Measurements from ENCODE around the gene CACNG4. TPM values are rescaled to one million over a fixed set of nuclear protein-coding genes. Genes with fewer than 3 reads are reported as not detected.

Gene CACNG4
- total and polyA plus RNA-seq, 2 experiments from 2014 or later = 1.6 to 4.1 TPM

DNA sequence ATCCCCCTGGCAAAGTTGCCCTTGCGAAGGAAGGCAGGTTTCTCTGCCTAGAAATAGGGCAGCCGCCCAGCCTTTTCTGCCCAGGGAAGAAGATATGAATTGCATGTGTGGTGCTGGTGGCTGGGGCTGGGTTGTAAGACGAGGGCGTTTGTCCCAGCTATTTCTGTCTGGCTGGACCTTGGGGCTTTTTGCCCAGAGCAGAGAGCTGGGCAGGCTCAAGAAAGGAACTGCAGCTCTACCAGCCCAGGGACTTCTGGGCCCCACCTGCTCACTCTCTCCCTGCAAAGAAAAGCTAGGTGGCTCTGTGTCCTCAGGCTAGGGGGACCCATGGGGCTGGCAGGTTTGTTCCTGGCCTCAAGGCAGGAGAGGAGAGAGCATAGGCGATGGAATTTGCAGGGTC lies 80.4 kb downstream of the CACNG4 start:
- H2AFZ ChIP-seq = no peak overlapping the region
- H3K4me1 ChIP-seq (ENCODE audit: insufficient read depth) = no peaks in the 10 kb centered on the region
- no peaks in the 10 kb centered on the region for H3F3A ChIP-seq (replicated peaks; ENCODE audit: low read depth)
- H3K27me3 ChIP-seq (ENCODE audit: insufficient read depth) = no peaks in the 10 kb centered on the region
- Mint-ChIP-seq H3K4me3 (no peak overlapping the region), H3K36me3 (ENCODE audit: low read depth) (peaks cover 13% of the 10 kb centered on the region; the same call in 2 of the 3 replicates), H3K27ac (no peak overlapping the region), H3K27me3 (ENCODE audit: insufficient read depth, low read depth, poor library complexity) (peaks cover 4% of the 10 kb centered on the region), H3K4me1 (no peaks in the 10 kb centered on the region), H3K9me3 (peaks cover 28% of the 10 kb centered on the region)
- no peak overlapping the region for H3K4me2 ChIP-seq
- no peak overlapping the region for H3K27ac ChIP-seq (ENCODE audit: low read depth)
- no peak for DNase-seq (ENCODE audit: low spot score)
- no peaks in the 10 kb centered on the region for H4K20me1 ChIP-seq (replicated peaks; ENCODE audit: insufficient read depth)
- no peak overlapping the region for H3K4me3 ChIP-seq
- H3K9me2 ChIP-seq (ENCODE audit: insufficient read depth) = no peaks in the 10 kb centered on the region
- H3K36me3 ChIP-seq (ENCODE audit: insufficient read depth) = 0 out of 2 replicates have a peak, but pooled peaks cover 4% of the 10 kb centered on the region
- H3K79me2 ChIP-seq (replicated peaks; ENCODE audit: insufficient read depth) = no peaks in the 10 kb centered on the region
- TF ChIP-seq, protein P1, sequence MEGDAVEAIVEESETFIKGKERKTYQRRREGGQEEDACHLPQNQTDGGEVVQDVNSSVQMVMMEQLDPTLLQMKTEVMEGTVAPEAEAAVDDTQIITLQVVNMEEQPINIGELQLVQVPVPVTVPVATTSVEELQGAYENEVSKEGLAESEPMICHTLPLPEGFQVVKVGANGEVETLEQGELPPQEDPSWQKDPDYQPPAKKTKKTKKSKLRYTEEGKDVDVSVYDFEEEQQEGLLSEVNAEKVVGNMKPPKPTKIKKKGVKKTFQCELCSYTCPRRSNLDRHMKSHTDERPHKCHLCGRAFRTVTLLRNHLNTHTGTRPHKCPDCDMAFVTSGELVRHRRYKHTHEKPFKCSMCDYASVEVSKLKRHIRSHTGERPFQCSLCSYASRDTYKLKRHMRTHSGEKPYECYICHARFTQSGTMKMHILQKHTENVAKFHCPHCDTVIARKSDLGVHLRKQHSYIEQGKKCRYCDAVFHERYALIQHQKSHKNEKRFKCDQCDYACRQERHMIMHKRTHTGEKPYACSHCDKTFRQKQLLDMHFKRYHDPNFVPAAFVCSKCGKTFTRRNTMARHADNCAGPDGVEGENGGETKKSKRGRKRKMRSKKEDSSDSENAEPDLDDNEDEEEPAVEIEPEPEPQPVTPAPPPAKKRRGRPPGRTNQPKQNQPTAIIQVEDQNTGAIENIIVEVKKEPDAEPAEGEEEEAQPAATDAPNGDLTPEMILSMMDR (conservative IDR thresholded peaks at IDR 0.05; ENCODE audit: low read depth in 2 of 2) = 0 out of 4 replicates have a peak, but pooled peaks of 1 of the 2 experiments have one; percentile 19
- TF ChIP-seq ZNF331 (CRISPR knock-in tag; IDR thresholded peaks at IDR 0.05; ENCODE audit: low read depth) = no peak
- ATAC-seq = peak; percentile 48

DNA sequence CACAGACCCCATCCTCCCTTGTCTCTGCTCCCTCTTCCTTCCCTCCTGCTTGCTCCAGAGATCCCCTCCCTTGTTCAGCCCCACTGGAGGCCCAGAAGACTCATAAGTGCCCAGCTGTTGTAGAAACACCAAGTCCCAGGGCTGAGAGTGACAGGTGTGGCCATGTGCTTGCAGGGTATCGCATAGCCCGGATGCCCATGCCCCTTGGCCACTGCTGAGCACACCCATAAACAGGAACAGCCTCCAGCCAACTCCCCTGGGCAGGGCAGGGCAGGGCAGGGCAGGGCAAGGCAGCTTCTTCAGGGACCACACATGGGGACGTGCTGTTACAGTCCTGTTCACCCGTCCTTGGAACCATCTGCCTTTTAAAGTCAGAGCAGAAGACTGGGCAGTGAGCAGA lies 81.9 kb downstream of the CACNG4 start:
- Mint-ChIP-seq H3K27ac (no peak overlapping the region), H3K4me1 (no peaks in the 10 kb centered on the region), H3K9me3 (peaks cover 28% of the 10 kb centered on the region), H3K36me3 (ENCODE audit: low read depth) (peaks cover 13% of the 10 kb centered on the region; the same call in 2 of the 3 replicates), H3K4me3 (no peak overlapping the region), H3K27me3 (ENCODE audit: insufficient read depth, low read depth, poor library complexity) (peaks cover 7% of the 10 kb centered on the region)
- H3K27ac ChIP-seq (ENCODE audit: low read depth) = no peak overlapping the region
- H3K9me2 ChIP-seq (ENCODE audit: insufficient read depth) = no peaks in the 10 kb centered on the region
- H3K4me2 ChIP-seq = no peak overlapping the region
- H3K79me2 ChIP-seq (replicated peaks; ENCODE audit: insufficient read depth) = no peaks in the 10 kb centered on the region
- no peak overlapping the region for H3K4me3 ChIP-seq
- DNase-seq (ENCODE audit: low spot score) (no peak), ATAC-seq (no peak)
- 0 out of 2 replicates have a peak, but pooled peaks cover 4% of the 10 kb centered on the region for H3K36me3 ChIP-seq (ENCODE audit: insufficient read depth)
- H3F3A ChIP-seq (replicated peaks; ENCODE audit: low read depth) = no peaks in the 10 kb centered on the region
- no peaks in the 10 kb centered on the region for H3K27me3 ChIP-seq (ENCODE audit: insufficient read depth)
- H3K4me1 ChIP-seq (ENCODE audit: insufficient read depth) = no peaks in the 10 kb centered on the region
- no peak overlapping the region for H2AFZ ChIP-seq
- no peaks in the 10 kb centered on the region for H4K20me1 ChIP-seq (replicated peaks; ENCODE audit: insufficient read depth)
- TF ChIP-seq, protein P2, sequence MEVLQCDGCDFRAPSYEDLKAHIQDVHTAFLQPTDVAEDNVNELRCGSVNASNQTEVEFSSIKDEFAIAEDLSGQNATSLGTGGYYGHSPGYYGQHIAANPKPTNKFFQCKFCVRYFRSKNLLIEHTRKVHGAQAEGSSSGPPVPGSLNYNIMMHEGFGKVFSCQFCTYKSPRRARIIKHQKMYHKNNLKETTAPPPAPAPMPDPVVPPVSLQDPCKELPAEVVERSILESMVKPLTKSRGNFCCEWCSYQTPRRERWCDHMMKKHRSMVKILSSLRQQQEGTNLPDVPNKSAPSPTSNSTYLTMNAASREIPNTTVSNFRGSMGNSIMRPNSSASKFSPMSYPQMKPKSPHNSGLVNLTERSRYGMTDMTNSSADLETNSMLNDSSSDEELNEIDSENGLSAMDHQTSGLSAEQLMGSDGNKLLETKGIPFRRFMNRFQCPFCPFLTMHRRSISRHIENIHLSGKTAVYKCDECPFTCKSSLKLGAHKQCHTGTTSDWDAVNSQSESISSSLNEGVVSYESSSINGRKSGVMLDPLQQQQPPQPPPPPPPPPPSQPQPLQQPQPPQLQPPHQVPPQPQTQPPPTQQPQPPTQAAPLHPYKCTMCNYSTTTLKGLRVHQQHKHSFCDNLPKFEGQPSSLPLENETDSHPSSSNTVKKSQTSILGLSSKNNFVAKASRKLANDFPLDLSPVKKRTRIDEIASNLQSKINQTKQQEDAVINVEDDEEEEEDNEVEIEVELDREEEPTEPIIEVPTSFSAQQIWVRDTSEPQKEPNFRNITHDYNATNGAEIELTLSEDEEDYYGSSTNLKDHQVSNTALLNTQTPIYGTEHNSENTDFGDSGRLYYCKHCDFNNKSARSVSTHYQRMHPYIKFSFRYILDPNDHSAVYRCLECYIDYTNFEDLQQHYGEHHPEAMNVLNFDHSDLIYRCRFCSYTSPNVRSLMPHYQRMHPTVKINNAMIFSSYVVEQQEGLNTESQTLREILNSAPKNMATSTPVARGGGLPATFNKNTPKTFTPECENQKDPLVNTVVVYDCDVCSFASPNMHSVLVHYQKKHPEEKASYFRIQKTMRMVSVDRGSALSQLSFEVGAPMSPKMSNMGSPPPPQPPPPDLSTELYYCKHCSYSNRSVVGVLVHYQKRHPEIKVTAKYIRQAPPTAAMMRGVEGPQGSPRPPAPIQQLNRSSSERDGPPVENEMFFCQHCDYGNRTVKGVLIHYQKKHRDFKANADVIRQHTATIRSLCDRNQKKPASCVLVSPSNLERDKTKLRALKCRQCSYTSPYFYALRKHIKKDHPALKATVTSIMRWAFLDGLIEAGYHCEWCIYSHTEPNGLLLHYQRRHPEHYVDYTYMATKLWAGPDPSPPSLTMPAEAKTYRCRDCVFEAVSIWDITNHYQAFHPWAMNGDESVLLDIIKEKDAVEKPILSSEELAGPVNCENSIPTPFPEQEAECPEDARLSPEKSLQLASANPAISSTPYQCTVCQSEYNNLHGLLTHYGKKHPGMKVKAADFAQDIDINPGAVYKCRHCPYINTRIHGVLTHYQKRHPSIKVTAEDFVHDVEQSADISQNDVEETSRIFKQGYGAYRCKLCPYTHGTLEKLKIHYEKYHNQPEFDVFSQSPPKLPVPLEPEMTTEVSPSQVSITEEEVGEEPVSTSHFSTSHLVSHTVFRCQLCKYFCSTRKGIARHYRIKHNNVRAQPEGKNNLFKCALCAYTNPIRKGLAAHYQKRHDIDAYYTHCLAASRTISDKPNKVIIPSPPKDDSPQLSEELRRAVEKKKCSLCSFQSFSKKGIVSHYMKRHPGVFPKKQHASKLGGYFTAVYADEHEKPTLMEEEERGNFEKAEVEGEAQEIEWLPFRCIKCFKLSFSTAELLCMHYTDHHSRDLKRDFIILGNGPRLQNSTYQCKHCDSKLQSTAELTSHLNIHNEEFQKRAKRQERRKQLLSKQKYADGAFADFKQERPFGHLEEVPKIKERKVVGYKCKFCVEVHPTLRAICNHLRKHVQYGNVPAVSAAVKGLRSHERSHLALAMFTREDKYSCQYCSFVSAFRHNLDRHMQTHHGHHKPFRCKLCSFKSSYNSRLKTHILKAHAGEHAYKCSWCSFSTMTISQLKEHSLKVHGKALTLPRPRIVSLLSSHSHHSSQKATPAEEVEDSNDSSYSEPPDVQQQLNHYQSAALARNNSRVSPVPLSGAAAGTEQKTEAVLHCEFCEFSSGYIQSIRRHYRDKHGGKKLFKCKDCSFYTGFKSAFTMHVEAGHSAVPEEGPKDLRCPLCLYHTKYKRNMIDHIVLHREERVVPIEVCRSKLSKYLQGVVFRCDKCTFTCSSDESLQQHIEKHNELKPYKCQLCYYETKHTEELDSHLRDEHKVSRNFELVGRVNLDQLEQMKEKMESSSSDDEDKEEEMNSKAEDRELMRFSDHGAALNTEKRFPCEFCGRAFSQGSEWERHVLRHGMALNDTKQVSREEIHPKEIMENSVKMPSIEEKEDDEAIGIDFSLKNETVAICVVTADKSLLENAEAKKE (CRISPR knock-in tag; IDR thresholded peaks at IDR 0.05) = no peak
- TF ChIP-seq POLR2AphosphoS5 (IDR thresholded peaks at IDR 0.05; ENCODE audit: low read depth) (no peak), CREB1 (CRISPR knock-in tag; IDR thresholded peaks at IDR 0.05; ENCODE audit: low read depth) (no peak), EZH2phosphoT487 (IDR thresholded peaks at IDR 0.05; ENCODE audit: unreplicated experiment) (no peak), NANOG (IDR thresholded peaks at IDR 0.05; ENCODE audit: borderline replicate concordance) (no peak), EZH2 (IDR thresholded peaks at IDR 0.05; ENCODE audit: low read depth, unreplicated experiment) (no peak), STAT1 (IDR thresholded peaks at IDR 0.05; ENCODE audit: unreplicated experiment) (no peak), ZNF331 (CRISPR knock-in tag; IDR thresholded peaks at IDR 0.05; ENCODE audit: low read depth) (no peak)
- TF ChIP-seq, protein P3, sequence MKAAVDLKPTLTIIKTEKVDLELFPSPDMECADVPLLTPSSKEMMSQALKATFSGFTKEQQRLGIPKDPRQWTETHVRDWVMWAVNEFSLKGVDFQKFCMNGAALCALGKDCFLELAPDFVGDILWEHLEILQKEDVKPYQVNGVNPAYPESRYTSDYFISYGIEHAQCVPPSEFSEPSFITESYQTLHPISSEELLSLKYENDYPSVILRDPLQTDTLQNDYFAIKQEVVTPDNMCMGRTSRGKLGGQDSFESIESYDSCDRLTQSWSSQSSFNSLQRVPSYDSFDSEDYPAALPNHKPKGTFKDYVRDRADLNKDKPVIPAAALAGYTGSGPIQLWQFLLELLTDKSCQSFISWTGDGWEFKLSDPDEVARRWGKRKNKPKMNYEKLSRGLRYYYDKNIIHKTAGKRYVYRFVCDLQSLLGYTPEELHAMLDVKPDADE (IDR thresholded peaks at IDR 0.05) = no peak

All from GM23338 (cell line).